ENCODE measurements around the gene NUP85. TPM values are rescaled to one million over a fixed set of nuclear protein-coding genes. Genes with fewer than 3 reads are reported as not detected.

The NUP85 gene
- total RNA-seq, 1 experiment from 2014 or later = 164 TPM

- TF ChIP-seq RAD21 (IDR thresholded peaks at IDR 0.05; ENCODE audit: low read depth) (no peak), CBX3 (IDR thresholded peaks at IDR 0.05; ENCODE audit: low read depth) (no peak), ZNF274 (IDR thresholded peaks at IDR 0.05; ENCODE audit: low read depth, low read length) (no peak), FOSL1 (IDR thresholded peaks at IDR 0.05; ENCODE audit: low read depth) (no peak), SP1 (IDR thresholded peaks at IDR 0.05; ENCODE audit: low read depth) (no peak), TCF7L2 (IDR thresholded peaks at IDR 0.05; ENCODE audit: borderline replicate concordance, extremely low read depth, insufficient read depth, insufficient read length) (no peak), REST (IDR thresholded peaks at IDR 0.05; ENCODE audit: low read depth) (no peak), CTCF (IDR thresholded peaks at IDR 0.05 in 2 of 3, conservative IDR thresholded peaks at IDR 0.05 in 1 of 3; ENCODE audit: borderline replicate concordance in 1 of 3, insufficient read depth in 1 of 3, low read depth in 2 of 3, low read length in 2 of 3) (no peak), JUND (IDR thresholded peaks at IDR 0.05) (no peak), CEBPB (IDR thresholded peaks at IDR 0.05; ENCODE audit: low read depth) (no peak), EZH2 (IDR thresholded peaks at IDR 0.05) (no peak)
- CTCF ChIA-PET = interaction anchor here (4.1 kb wide), 1 partner anchor 55 kb away, joined by 13 read pairs; no protein-coding TSS in a partner anchor
Observed at GRCh38 chr17:75168998-75169397, 36.5 kb upstream of the NUP85 start.

More at GRCh38 chr17:75168998-75169397, 36.5 kb upstream of the NUP85 start:
- intact Hi-C loops (cut with micrococcal nuclease) = no loop called here
- H3K4me2 ChIP-seq (ENCODE audit: low read length) = no peak overlapping the region
- no peaks in the 10 kb centered on the region for H3K9me3 ChIP-seq (ENCODE audit: control insufficient read depth in 1 of 2, insufficient read depth in 1 of 2, low read depth in 1 of 2, low read length in 2 of 2)
- H4K20me1 ChIP-seq (ENCODE audit: insufficient read depth) = peaks cover 20% of the 10 kb centered on the region; the same call in 1 of the 2 replicates
- no peak overlapping the region for H3K27ac ChIP-seq (ENCODE audit: low read depth, low read length)
- no peaks in the 10 kb centered on the region for H3K27me3 ChIP-seq (ENCODE audit: insufficient read depth, low read length)
- H3K4me3 ChIP-seq (replicated peaks in 1 of 2; ENCODE audit: low read depth in 1 of 2, low read length in 2 of 2) = no peak overlapping the region
- H3K4me1 ChIP-seq (ENCODE audit: control insufficient read depth in 1 of 2, insufficient read depth in 2 of 2, low read length in 2 of 2) = peaks cover 0 to 7% of the 10 kb centered on the region in 2 experiments; a peak in 1 of 4 replicates
- ChIA-PET POLR2A (interaction anchor here (0.7 kb wide), 1 partner anchor 15 kb away, joined by 3 read pairs; the partner anchor contains the start of gene JPT1), RAD21 (ENCODE audit: low non-redundant PET in 1 of 2, low total read pairs in 2 of 2, uncharacterized antibody in 2 of 2, unreplicated experiment in 2 of 2) (no interaction called here)
- no TSS peak for BruUV-seq (replicated peaks)
- DNase-seq (ENCODE audit: low read depth, low spot score) (no peak), ATAC-seq (no peak)
- peaks cover 79% of the 10 kb centered on the region for H3K79me2 ChIP-seq (ENCODE audit: insufficient read depth, low read length)
- H3K36me3 ChIP-seq (ENCODE audit: control insufficient read depth in 1 of 2, insufficient read depth in 2 of 2, low read length in 2 of 2) = peaks cover 46 to 68% of the 10 kb centered on the region in 2 experiments
- no peak overlapping the region for H3K9ac ChIP-seq (ENCODE audit: low read length)
- no peaks in the 10 kb centered on the region for H3K9me2 ChIP-seq (ENCODE audit: insufficient read depth)
- H2AFZ ChIP-seq (ENCODE audit: low read depth, low read length, poor library complexity, severe bottlenecking) = no peak overlapping the region
